ENCODE data around the gene SKAP1. TPM values are rescaled to one million over a fixed set of nuclear protein-coding genes. Genes with fewer than 3 reads are reported as not detected.

The SKAP1 gene
- total RNA-seq, 1 experiment from 2014 or later: not detected

DNA sequence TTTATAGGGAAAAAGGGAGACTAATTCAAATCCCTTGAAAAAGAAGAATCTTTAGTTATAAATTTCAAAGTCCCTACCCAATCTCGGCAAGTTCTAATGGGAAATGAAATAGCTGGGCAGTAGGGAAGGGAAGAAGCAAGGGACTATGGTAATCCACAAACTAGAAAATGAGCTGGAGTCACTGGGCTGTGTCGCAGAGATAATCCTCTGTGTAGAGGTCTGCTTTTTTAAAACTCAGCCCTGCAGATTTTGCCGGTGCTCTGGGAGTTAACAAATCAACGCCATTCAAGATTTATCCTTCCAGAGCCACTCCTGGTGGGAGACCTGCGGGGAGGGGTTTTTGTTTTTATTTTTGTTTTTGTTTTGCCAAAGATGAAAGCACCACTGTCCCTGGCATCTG lies 301.6 kb downstream of the SKAP1 start:
- H3K4me1 Mint-ChIP-seq (ENCODE audit: insufficient read depth, unreplicated experiment): peaks cover 13% of the 10 kb centered on the region
- no TSS peak for BruUV-seq (replicated peaks)
- intact Hi-C loops (cut with micrococcal nuclease): no loop called here
- TF ChIP-seq, protein P1, sequence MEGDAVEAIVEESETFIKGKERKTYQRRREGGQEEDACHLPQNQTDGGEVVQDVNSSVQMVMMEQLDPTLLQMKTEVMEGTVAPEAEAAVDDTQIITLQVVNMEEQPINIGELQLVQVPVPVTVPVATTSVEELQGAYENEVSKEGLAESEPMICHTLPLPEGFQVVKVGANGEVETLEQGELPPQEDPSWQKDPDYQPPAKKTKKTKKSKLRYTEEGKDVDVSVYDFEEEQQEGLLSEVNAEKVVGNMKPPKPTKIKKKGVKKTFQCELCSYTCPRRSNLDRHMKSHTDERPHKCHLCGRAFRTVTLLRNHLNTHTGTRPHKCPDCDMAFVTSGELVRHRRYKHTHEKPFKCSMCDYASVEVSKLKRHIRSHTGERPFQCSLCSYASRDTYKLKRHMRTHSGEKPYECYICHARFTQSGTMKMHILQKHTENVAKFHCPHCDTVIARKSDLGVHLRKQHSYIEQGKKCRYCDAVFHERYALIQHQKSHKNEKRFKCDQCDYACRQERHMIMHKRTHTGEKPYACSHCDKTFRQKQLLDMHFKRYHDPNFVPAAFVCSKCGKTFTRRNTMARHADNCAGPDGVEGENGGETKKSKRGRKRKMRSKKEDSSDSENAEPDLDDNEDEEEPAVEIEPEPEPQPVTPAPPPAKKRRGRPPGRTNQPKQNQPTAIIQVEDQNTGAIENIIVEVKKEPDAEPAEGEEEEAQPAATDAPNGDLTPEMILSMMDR (IDR thresholded peaks at IDR 0.05; ENCODE audit: unreplicated experiment): no peak
- H3K4me3 Mint-ChIP-seq (ENCODE audit: unreplicated experiment): no peak overlapping the region
- H3K27ac Mint-ChIP-seq (ENCODE audit: low read depth, unreplicated experiment): no peak overlapping the region
- H3K9me3 Mint-ChIP-seq (ENCODE audit: unreplicated experiment): no peaks in the 10 kb centered on the region
- ChIA-PET POLR2A (interaction anchor here (0.7 to 2.6 kb wide), 6 partner anchors 21 to 596 kb away, joined by 3 to 19 read pairs (median 4); partner anchors contain the start of gene SNX11), CTCF (interaction anchor here (0.6 to 5.8 kb wide), 4 partner anchors 10 to 754 kb away, joined by 3 to 72 read pairs (median 10); no protein-coding TSS in a partner anchor)
- no peaks in the 10 kb centered on the region for H3K27me3 Mint-ChIP-seq (ENCODE audit: insufficient read depth, unreplicated experiment)
- no peak for DNase-seq (ENCODE audit: unreplicated experiment)
- H3K36me3 Mint-ChIP-seq (ENCODE audit: insufficient read depth, unreplicated experiment): peaks cover 6% of the 10 kb centered on the region

DNA sequence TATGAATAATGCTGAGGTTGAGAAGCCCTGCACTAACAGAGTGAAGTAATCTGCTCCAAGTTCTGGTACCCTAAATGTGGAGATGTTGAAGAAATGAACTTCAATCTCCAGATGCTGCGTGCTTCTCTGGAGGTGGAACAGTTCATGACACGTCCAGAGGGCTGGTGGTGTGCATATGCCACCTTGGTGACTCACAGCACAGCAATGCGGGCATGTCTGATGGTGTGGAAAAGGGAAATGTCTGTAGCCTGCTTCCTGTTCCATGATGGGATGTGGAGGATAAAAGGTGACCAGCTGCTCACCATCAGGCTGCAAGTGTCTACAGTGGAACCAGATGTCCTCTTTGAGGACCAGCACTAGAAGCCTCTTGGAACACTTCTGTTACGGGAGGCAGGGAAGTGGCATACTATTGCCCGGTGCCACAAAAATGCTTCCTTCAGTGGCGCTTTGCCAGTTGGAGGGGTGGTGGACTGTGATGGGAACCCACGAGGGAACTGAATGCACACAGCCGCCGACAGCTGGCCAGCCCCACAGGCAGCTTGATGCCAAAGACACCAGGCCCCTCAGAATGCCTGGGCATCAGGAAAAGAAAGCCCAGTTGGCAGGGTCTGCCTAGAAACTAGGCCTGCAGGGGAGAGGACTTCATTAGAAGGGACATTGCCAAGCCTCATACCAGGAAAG lies 302.5 kb downstream of the SKAP1 start:
- peak; percentile 74 for DNase-seq (ENCODE audit: unreplicated experiment)
- CTCF ChIA-PET: interaction anchor here (0.7 to 1.3 kb wide), 3 partner anchors 19 to 102 kb away, joined by 3 to 4 read pairs (median 4); no protein-coding TSS in a partner anchor
- H3K4me1 Mint-ChIP-seq (ENCODE audit: insufficient read depth, unreplicated experiment): peaks cover 13% of the 10 kb centered on the region
- no peaks in the 10 kb centered on the region for H3K9me3 Mint-ChIP-seq (ENCODE audit: unreplicated experiment)
- H3K27me3 Mint-ChIP-seq (ENCODE audit: insufficient read depth, unreplicated experiment): no peaks in the 10 kb centered on the region
- intact Hi-C loops (cut with micrococcal nuclease): no loop called here
- H3K36me3 Mint-ChIP-seq (ENCODE audit: insufficient read depth, unreplicated experiment): peaks cover 11% of the 10 kb centered on the region
- H3K4me3 Mint-ChIP-seq (ENCODE audit: unreplicated experiment): no peak overlapping the region
- BruUV-seq (replicated peaks): no TSS peak
- POLR2A ChIA-PET: interaction anchor here (0.6 to 3.6 kb wide), 5 partner anchors 20 to 821 kb away, joined by 3 to 25 read pairs (median 6); partner anchors contain the start of gene SNX11
- TF ChIP-seq, protein P1 (IDR thresholded peaks at IDR 0.05; ENCODE audit: unreplicated experiment): no peak
- peak overlapping the region; percentile 60 for H3K27ac Mint-ChIP-seq (ENCODE audit: low read depth, unreplicated experiment)

DNA sequence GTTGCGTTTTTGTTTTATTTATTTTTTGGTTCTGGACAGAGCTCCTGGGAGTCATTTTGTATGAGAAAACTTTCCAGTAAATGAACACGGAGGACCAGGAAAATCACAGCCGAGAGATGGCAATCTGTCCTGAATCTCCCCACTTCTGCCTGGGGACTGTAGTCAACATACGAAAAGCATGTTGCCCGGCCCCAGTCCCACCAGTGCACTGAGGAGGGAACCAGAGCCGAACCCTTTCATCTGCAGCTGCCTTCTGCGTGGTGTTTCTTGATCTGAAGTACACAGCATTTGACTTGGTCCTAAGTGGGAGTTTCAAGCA lies 303.5 kb downstream of the SKAP1 start:
- Mint-ChIP-seq H3K4me1 (ENCODE audit: insufficient read depth, unreplicated experiment) (peaks cover 13% of the 10 kb centered on the region), H3K27me3 (ENCODE audit: insufficient read depth, unreplicated experiment) (no peaks in the 10 kb centered on the region), H3K27ac (ENCODE audit: low read depth, unreplicated experiment) (peak overlapping the region; percentile 60), H3K36me3 (ENCODE audit: insufficient read depth, unreplicated experiment) (peaks cover 20% of the 10 kb centered on the region), H3K9me3 (ENCODE audit: unreplicated experiment) (no peaks in the 10 kb centered on the region), H3K4me3 (ENCODE audit: unreplicated experiment) (no peak overlapping the region)
- ChIA-PET POLR2A (interaction anchor here (0.7 to 3.6 kb wide), 4 partner anchors 19 to 284 kb away, joined by 3 to 25 read pairs (median 6); partner anchors contain the start of gene SNX11), CTCF (interaction anchor here (0.8 to 1.4 kb wide), 6 partner anchors 9 to 159 kb away, joined by 3 to 8 read pairs (median 3); no protein-coding TSS in a partner anchor)
- TF ChIP-seq, protein P1 (IDR thresholded peaks at IDR 0.05; ENCODE audit: unreplicated experiment): no peak
- no peak for DNase-seq (ENCODE audit: unreplicated experiment)
- no TSS peak for BruUV-seq (replicated peaks)
- intact Hi-C loops (cut with micrococcal nuclease): no loop called here

DNA sequence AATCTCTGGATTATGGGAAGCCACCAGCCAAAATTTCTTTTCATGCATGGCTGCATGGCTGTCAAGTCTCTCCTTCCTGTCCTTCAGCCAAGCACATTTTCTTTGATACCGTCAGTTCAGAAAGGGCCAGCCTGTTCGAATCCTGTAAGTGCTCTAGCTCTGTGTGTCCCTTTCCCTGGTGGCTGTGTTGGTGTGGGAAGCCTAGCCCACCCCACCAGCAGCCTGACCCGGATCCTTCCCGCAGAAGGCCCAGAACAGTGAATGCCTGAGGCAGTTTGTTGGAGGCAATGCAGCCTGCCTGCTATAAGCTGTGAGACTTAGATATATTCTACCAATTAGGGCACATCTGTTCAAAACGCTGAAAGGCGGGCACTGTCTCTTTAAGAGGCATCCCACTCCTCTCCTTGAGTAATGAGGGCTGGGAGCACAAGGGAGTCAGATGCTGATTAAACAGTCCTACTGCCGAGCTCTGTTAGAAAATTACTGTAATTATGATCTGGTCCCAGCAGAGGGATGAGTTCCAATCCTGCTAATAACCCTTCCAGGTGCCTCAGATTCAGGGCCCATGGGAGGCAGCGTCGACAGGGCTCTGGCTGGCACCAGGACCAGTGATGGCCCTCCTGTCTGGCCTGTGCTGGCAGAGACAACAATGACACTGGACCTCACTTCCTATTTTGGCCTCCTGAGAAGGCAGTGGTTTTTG lies 304.0 kb downstream of the SKAP1 start:
- ChIA-PET CTCF (interaction anchor here (0.6 to 1.4 kb wide), 7 partner anchors 8 to 158 kb away, joined by 3 to 8 read pairs (median 3); no protein-coding TSS in a partner anchor), POLR2A (interaction anchor here (0.7 to 3.6 kb wide), 4 partner anchors 19 to 284 kb away, joined by 3 to 25 read pairs (median 4); partner anchors contain the start of gene SNX11)
- peak overlapping the region; percentile 60 for H3K27ac Mint-ChIP-seq (ENCODE audit: low read depth, unreplicated experiment)
- no peaks in the 10 kb centered on the region for H3K27me3 Mint-ChIP-seq (ENCODE audit: insufficient read depth, unreplicated experiment)
- TF ChIP-seq, protein P1 (IDR thresholded peaks at IDR 0.05; ENCODE audit: unreplicated experiment): no peak
- no peak overlapping the region for H3K4me3 Mint-ChIP-seq (ENCODE audit: unreplicated experiment)
- H3K36me3 Mint-ChIP-seq (ENCODE audit: insufficient read depth, unreplicated experiment): peaks cover 23% of the 10 kb centered on the region
- intact Hi-C loops (cut with micrococcal nuclease): no loop called here
- DNase-seq (ENCODE audit: unreplicated experiment): no peak
- H3K9me3 Mint-ChIP-seq (ENCODE audit: unreplicated experiment): no peaks in the 10 kb centered on the region
- peaks cover 13% of the 10 kb centered on the region for H3K4me1 Mint-ChIP-seq (ENCODE audit: insufficient read depth, unreplicated experiment)
- BruUV-seq (replicated peaks): no TSS peak

Measured in MCF 10A (cell line).